Activated gamma-delta T cell treated with anti-CD3 and anti-CD28 coated beads, Interleukin-2, amount 50 U/mL, for 16 hours (primary cell): Measurements from ENCODE around the gene TK2.
"Not testable (repeated sequence)": the region's sequence is repeated elsewhere in the genome, so short reads cannot be mapped to it uniquely, and the experiment has no call there.

ENCODE experiments used
- DNase-seq: peaks from one replicate; pipeline ENCODE4 v3.0.0-alpha.2; 2020; ENCODE audit warnings: low read depth

TK2 gene

DNA sequence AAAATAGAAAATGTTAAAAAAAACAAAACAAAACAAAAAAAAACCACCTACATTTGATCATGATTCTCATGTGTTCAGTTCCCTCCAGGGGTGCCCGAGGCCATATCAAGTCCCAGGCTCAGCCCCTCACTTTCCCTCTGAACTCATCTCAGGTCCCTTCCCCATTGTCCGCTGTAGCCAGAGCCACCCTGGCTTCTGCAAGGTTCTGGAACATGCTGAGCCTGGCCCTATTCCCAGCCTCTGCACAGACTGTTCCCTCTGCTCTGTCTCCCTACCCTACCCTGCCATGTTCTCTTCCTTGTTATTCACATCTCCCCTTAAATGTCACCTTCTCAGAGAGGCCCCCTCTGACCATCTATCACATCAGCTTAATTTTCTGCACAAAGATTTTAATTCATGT lies 46.9 kb downstream of the TK2 start:
- DNase-seq, result no peak

DNA sequence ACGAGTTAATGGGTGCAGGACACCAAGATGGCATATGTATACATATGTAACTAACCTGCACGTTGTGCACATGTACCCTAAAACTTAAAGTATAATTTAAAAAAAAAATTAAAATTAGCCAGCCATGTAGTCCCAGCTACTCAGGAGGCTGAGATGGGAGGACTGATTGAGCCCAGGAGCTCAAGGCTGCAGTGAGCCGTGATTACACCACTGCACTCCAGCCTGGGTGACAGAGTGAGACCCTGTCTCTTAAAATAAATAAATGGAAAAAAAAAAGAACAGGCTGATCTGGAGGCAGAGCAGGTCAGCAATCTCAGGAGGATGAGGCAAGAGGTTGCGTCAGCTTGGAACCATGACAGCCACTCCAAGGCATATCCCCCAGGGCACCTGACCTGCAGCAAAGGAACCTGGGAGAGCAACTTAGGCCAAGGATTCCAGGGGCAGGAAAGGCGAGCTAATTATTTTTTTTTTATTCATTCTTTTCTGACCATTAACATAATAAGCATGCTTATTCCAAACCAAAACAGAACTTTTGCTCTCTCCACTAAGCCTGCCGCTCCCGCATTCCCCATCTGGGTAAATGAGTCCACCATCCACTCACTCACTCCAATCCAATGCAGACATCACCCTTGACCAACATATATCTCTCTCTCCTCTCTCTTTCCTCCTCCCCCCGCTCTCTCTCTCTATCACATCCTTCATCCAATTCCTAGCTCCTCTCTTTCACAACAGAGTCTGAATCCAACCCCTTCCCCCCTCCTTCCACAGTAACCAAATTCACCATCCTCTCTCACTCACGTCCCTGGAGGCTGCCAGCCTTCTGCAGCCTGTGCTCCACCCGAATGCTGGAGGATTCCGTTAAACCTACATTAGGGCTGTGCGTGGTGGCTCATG lies 47.7 kb downstream of the TK2 start:
- DNase-seq, result no peak

DNA sequence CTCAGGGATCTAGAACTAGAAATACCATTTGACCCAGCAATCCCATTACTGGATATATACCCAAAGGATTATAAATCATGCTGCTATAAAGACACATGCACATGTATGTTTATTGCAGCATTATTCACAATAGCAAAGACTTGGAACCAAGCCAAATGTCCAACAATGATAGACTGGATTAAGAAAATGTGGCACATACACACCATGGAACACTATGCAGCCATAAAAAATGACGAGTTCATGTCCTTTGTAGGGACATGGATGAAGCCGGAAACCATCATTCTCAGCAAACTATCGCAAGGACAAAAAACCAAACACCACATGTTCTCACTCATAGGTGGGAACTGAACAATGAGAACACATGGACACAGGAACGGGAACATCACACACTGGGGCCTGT lies 48.4 kb downstream of the TK2 start:
- DNase-seq, result not testable (repeated sequence)

DNA sequence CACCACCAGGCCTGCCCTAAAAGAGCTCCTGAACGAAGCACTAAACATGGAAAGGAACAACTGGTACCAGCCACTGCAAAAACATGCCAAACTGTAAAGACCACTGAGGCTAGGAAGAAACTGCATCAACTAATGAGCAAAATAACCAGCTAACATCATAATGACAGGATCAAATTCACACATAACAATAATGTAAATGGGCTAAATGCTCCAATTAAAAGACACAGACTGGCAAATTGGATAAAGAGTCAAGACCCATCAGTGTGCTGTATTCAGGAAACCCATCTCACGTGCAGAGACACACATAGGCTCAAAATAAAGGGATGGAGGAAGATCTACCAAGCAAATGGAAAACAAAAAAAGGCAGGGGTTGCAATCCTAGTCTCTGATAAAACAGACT lies 52.0 kb downstream of the TK2 start:
- DNase-seq, result not testable (repeated sequence)

DNA sequence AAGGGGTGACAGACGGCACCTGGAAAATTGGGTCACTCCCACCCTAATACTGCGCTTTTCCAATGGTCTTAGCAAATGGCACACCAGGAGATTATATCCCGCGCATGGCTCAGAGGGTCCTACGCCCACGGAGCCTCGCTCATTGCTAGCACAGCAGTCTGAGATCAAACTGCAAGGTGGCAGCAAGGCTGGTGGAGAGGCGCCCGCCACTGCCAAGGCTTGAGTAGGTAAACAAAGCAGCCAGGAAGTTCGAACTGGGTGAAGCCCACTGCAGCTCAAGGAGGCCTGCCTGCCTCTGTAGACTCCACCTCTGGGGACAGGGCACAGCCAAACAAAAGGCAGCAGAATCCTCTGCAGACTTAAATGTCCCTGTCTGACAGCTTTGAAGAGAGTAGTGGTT lies 53.7 kb downstream of the TK2 start:
- not testable (repeated sequence) for DNase-seq

DNA sequence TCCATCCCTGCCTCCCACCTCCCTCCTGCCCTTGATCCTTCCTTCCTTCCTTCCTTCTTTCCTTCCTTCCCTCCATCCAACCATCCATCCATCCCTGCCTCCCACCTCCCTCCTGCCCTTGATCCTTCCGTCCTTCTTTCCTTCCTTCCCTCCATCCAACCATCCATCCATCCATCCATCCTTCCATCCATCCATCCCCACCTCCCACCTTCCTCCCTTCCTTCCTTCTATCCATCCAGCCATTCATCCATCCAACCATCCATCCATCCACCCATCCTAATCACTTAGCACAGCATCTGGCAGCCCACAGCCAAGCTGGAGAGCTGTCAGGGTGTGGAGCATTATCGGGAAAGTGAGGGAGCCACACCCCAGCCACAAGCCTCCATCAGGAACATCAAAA lies 54.5 kb downstream of the TK2 start:
- DNase-seq, result no peak

DNA sequence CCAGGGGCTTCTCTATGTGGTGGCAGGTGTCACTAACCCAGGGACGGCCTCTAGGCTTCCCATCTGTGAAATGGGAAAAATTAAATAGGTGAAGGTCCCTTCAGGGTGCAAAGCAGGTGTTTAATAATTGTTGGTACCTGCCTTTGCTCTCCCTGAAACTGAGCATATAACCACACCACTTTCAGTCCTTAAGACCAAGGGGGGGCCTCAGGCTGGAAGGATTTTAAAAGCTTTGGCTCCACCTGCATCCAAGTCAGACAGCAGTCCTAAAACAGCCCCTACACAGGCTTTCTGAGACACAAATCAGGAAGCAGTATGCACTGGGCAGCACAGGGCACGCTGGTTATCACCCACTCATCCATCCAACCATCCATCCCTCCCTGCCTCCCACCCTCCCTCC lies 55.0 kb downstream of the TK2 start:
- DNase-seq, result no peak

DNA sequence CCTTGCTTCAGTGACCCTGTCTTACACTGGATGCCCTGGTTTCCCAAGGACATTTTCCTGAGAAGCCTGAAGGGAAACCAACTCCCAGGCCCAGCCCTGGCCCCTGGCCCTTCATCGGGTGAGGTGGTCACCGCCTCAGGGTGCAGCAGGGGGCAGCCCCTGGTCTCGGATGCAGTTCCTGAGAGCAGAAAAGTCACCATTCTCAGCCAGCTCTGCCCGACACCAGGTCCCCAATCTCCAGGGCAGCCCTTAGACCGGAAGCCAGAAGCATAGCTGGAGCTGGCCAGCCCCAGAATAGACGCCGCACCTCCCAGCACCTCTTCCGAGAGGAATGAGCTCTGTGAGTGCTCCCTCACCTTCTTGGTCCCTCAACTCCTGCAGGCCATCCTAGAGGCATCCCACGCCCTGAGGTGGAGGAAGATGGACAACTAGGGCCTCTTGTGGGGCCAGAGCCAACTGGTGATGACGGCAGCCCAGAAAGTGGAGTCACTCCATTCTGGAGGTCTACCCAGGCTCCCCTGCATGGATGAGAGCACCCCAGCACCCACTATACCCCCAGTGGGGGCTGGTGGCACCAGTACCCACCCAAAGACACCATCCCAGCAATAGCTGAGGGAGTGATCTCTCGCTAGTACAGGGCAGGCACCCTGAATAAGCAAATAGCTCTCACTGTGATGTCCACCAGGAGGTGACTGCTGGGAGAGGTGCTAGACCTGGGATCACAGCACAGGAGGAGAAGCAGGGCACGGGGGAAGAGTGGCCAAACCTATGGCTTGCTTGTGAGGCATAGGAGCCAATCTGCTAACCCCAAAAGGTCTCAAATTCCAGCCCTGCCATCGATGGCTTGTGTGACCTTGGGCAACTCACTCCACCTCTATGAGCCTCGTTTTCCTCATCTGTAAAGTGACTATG lies 56.2 kb downstream of the TK2 start:
- no peak for DNase-seq

DNA sequence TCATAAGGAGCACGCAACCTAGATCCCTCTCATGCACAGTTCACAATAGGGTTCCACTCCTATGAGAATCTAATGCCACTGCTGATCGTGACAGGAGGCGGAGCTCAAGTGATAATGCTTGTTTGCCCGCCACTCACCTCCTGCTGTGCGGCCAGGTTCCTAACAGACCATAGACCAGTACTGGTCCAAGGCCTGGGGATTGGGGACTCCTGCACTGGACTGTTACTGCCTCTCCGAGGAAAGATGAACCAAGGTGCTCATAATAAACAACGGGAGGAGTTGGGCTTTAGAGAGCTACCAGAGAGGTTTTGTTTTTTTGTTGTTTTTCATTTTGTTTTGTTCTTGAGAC lies 58.2 kb downstream of the TK2 start:
- no peak for DNase-seq

DNA sequence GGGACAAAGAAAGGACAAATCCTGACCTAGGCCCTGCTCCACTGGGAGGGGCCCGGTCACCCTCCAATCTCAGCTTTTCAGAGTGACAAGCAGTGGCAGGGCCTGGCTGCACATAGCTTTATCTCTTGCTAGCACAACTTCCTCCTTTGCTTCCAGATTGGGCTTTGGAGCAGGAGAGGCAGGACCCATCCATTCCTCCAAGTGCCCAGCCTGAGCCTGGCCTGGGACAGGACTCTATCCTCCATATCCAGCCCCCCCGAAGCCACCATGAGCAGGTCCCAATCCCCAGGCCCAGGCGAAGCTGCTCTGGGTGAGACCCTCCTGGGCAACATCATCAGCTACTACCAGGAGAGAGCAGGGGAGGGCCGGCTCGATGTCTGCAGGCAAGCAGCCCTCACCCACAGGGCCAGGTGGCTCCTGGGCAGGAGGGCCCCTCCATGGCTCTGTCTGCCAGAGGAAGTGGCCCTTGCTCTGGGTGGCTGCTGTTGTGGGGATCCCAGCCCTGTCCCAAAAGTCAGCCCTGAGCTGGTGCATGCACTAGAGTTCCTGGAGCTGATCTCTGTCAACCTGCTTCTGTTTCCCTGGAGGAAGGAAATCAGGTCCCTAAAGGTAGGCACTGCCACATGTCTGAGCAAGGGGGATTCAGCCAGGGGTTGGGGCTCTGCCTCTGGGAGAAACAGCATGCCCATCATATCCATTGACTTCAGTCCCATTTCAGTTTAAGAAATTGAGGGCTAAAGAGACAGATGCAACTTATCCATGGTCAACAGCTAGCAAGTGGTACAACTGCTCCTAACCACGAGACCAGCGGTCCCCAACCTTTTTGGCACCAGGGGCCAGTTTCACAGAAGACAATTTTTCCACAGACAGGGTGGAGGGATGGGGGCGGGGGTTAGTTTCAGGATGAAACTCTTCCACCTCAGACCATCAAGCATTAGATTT lies 58.9 kb downstream of the TK2 start:
- DNase-seq, result no peak

DNA sequence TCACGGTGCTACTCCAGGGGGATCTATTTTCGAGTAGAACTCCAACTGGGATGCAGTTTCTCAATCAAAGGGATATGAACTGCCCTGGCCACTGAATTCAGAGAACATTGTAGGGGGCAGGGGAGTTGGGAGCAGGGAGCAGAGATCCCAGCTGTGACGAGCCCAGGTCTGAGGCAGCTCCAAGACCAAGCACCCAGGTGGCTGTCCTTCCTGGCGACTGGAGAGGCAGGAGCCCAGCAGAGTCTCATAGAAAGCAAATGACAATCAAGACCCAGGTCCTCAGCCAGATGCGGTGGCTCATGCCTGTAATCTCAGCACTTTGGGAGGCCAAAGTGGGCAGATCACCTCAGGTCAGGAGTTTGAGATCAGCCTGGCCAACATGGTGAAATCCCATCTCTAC lies 60.1 kb downstream of the TK2 start:
- no peak for DNase-seq

DNA sequence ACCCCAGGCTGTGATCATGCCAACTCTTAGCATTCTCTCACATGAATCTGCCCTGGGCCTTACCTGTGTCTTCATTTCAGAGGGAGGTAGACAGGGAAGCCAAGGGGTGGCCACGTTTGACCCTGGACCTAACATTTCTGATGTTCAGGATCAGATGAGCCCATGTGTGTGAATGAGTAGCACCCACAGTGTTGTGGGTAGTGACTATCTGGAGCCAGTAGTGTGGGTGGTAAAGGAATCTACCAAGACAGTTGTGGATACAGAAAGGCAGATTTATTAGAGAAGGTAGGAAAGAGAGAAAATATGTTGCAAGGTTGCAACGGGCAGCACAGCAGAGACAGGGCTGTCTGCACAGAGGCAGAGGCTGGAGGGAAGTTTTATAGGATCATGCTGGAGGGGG lies 60.5 kb downstream of the TK2 start:
- DNase-seq, result no peak

DNA sequence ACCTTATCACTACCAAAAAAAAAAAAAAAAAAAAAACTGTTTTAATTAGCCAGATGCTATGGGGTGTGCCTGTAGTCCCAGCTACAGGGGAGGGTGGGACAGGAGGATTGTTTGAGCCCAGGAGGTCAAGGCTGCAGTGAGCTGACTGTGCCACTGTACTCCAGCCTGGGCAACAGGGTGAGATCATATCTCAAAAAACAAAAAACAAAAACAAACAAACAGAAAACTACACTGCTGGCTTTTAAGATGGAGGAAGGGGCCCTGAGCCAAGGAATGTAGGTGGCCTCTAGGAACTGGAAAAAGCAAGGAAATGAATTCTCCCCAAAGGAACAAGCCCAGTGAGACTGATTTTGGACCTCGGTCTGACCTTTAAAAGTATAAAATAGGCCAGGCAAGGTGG lies 61.4 kb downstream of the TK2 start:
- DNase-seq, result no peak

DNA sequence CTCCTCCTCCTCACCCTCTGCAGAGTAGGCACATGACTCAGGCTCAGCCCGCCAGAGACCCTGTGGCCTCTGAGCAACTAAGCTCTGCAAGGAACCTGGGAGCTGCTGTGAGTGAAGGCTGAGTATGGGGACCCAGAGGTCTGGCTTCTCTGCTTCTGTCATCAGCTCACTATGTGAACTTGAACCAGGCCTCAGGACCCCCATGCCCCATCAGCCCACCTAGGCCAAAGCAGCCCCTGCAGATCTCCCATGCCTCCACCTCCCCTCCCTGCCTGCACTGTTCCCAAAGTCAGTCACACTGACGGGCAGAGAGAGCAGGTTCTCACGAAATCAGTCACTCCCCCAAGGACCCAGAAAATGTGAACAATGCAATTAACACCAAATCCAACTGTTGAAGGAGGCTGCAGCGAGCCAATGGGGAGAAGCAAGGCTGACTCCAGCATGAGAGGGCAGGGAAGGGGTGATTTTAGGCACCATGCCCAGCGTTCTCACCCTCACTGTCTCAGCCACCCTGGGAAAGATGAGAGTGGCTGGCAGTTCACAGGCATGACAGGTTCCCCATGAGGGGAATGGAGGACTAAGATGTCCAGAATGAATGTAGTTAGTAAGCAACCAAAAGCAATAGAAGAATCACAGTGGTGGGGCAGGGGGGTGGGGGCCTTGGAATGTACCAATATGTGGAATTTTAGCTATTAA lies 62.2 kb downstream of the TK2 start:
- no peak for DNase-seq

DNA sequence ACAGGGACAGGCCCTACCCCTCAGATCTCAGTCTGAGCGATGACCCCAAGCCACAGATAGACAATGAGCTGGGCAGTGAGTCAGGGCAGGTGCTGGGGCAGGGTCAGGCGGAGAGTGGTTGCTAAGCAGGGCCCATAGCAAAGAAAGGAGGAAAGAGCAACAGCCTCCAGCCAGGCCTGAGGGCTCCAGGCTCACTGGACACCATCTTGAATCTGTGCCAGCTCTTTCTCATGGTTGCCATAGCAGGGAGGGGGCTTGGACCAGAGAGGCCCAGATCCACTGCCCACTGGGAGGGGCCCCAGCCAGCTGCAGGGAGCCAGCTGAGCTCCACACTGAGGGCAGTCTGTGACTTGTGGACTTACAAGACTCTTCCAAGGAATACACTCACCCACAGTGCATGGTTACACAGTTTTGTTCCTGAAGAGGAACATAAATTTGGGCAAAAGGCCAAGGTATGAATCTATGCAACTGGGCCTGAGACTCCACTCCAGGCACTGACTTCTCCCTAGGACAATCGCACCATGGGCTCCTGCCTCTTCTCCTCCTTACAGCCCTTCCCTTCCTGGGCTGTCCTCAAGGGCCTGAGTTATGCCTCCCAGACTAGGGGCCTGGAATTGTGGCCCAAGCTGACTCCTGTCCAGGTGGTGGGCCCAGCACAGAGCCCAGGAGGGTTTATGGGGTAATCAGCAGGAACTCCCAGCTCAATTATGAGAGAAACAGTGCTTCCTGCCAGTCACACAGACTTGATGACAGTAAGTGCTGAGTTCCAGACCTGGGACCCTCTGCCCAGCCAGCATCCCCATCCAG lies 62.9 kb downstream of the TK2 start:
- DNase-seq, result no peak

DNA sequence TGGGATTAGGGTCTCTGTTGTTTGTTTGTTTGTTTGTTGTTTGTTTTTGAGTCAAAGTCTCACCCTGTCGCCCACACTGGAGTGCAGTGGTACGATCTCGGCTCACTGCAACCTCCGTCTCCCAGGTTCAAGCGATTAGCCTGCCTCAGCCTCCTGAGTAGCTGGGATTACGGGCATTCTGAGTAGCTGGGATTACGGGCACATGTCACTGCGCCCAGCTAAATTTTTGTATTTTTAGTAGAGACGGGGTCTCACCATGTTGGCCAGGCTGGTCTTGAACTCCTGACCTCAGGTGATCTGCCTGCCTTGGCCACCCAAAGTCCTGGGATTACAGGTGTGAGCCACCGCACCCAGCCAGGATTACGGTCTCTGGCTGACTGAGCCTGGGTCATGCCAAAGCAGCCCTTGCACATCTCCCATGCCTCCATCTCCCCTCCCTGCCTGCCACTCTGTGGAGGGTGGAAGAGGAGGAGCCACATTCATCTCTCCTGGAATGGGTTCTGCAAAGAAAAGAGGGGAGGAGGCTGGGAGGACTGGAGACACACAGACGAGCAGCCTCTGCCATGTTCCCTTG lies 63.6 kb downstream of the TK2 start:
- no peak for DNase-seq

DNA sequence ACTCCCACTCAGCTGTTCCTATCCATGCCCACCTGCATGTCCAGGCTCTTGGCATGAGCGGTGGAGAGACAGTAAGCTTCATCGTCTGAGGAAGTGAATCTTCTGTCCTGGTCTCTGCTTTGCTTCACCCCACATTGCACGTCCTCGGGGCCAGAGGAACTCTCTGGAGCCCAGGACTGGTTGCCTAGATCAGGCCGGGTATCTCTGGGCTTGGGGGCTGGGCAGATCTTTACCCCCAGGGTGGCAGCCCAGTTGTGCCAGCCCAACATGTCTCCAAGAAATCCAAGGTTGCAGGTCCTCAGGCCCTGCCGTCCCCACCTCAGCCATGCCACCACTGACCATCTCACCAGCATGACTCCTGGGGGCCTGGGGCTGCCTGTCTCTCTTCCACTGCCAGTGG lies 64.5 kb downstream of the TK2 start:
- no peak for DNase-seq

DNA sequence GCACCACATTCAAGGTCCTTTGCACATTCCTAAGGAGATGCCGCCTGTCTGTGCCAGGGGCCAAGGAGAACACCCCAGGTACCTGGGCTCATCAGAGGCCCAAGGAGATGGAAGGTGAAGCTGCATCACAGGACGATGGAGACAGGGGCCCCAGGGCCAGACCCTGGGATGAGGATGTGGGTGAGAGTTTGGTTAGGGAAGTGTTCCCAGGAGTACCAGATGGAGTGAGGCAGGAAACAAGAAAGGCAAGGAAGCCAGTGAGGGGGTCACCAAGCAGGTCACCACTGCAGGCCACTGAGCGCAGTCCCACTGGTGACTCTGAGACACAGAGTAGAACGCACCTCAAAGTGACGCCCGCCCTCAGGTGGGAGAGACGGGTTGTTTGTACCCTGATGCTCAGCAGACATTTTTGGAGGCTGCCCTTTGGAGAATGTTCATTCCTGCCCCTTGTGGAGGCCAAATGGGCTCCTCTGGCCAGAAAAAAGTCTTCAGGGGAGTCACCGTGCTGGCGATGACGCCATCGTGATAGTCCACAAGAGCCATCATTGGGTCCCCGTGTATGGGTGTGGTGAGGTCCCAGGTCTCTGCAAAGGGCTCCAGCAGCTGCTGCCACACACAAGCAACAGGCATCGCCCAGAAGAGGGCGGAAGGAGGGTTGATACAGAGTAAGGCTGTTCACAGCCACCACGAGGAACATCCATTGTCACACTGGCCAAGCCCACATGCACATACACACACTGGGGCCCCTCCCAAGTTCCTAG lies 65.3 kb downstream of the TK2 start:
- no peak for DNase-seq

DNA sequence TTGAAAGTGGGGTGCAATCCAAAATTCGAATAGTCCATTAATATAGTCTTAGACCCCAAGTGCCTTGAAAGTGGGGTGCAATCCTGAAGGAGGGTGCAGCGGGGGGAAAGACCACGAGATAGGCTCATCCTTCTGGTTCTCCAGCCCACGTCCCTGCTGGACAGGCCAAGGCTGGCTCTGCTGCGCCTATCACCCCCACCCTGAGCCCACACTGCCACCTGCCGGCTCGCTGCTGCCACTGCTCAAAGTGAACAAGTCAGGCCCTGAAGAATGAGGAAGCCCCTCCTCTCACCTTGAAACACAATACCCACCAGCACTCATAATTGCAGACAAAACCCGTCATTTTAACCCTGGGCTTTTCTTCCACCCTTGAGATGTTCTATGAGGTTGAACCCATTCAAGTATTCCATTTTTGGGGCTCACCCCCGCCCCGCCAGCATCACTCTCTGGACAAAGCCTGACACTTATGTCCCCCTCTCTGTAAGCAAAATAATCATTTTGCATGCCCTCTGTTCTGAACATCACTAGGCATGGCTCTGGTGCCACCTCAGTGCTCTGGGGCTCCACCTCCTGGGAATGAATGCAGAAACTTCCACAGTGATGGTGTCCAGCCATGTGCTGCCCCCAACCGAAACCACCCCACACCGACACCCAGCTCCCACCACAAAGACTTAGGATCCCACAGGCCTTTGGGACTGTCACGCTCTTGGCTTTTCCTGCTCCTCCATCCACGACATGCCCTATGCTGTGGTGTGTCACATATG lies 66.1 kb downstream of the TK2 start:
- DNase-seq, result peak; percentile 62
